Activated CD4-positive, alpha-beta memory T cell treated with anti-CD3 and anti-CD28 coated beads, Interleukin-2, amount 10 ng/mL, durations not matched to agents 7 days and 5 days (primary cell): ENCODE data around the gene DDX54. TPM values are rescaled to one million over a fixed set of nuclear protein-coding genes. Genes with fewer than 3 reads are reported as not detected.

Experiments
- CTCF ChIA-PET: fragments of 350-600 bp; sonication (Branson Sonifier 250); formaldehyde crosslinking; loops from one replicate; lab custom pipeline; 2021; ENCODE audit warnings: antibody characterized with exemption, inconsistent platforms; lab: Charles Lee
- POLR2A ChIA-PET: fragments of 350-600 bp; sonication (Branson Sonifier 250); formaldehyde crosslinking; loops from one replicate; lab custom pipeline; 2021; ENCODE audit warnings: antibody characterized with exemption; lab: Charles Lee
- DNase-seq: peaks from one replicate; pipeline ENCODE4 v3.0.0-alpha.2; 2020
- H3K27ac Mint-ChIP-seq: one replicate; pipeline ENCODE4 v1.8.0; 2021; ENCODE audit warnings: mild to moderate bottlenecking, mixed read lengths
- H3K27me3 Mint-ChIP-seq: one replicate; pipeline ENCODE4 v1.8.0; 2021; ENCODE audit warnings: mixed read lengths
- H3K36me3 Mint-ChIP-seq: one replicate; pipeline ENCODE4 v1.8.0; 2021; ENCODE audit warnings: low read depth, mixed read lengths
- H3K4me1 Mint-ChIP-seq: one replicate; pipeline ENCODE4 v1.8.0; 2021; ENCODE audit warnings: mixed read lengths
- H3K4me3 Mint-ChIP-seq: one replicate; pipeline ENCODE4 v1.8.0; 2021; ENCODE audit warnings: mild to moderate bottlenecking, mixed read lengths
- H3K9me3 Mint-ChIP-seq: one replicate; pipeline ENCODE4 v1.8.0; 2021; ENCODE audit warnings: mixed read lengths
- total RNA-seq, 2 experiments: library from RNA; stranded (reverse); gene quantifications; one replicate each; pipeline ENCODE4 v1.2.3, GENCODE V29; 2021

Gene DDX54
- 10 to 100 TPM; 55.6 to 57.6 TPM for total RNA-seq

DNA sequence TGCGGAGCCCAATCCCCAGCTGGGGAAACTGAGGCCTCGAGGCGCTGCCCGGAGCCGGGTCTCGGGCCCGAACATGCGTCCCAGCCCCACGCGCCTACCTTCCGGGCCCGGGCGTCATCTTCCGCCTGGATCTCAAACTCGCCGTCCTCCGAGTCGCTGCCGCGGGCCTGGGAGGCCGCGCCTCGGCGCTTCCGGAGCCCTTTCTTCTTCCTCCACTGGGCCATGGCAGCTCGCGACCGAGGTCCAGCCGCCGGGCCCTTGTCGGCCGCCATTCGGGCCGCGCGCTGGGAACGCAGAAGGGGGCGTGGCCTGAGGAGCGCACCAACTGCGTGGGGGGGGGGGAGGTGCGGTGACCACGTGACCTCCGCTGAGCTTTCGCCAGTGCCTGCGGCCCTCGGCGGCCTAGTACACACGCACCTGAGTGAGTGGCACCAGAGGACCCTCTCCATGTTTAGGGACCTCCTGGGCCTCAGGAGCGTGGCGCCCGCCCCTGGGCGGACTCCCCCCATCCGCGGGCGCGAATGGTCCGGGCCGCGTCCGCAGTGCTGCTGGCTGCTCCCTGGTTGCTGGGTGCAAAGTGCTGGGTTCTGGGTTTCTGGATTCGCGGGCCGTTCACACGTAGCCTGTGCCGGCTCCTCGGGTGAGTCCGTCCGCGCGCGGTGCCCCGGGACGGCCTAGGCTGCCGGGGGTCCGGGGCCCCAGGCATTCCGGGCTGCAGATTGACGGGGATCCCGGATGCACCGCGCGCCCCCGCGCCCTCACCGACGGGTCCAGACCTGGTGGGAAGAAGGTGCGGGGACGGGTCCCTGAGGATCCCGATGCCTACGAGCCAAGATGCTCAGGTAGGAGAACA lies at the start of gene DDX54, which contains the start of gene RITA1:
Gene DDX54, minus strand, starts transcription at position 299 of the 853 bp plus-strand sequence. Its CDS starts 27 bp downstream, at position 272.
Gene RITA1, plus strand, starts transcription at position 542 of the 853 bp plus-strand sequence. CDS start 1,026 bp downstream, outside the sequence.
- Mint-ChIP-seq H3K27ac (peak within 1 kb of the TSS; percentile 97), H3K36me3 (peaks cover 26% of the 10 kb centered on the region), H3K9me3 (no peaks in the 10 kb centered on the region), H3K27me3 (no peaks in the 10 kb centered on the region), H3K4me1 (peaks cover 26% of the 10 kb centered on the region), H3K4me3 (peak within 1 kb of the TSS; percentile 86)
- DNase-seq: peak; percentile 80
- ChIA-PET POLR2A (interaction anchor here (1.0 to 4.0 kb wide), 21 partner anchors 10 to 279 kb away, joined by 3 to 47 read pairs (median 4); partner anchors contain the start of genes OAS1, OAS2, OAS3 and TPCN1), CTCF (interaction anchor here (0.5 to 5.7 kb wide), 8 partner anchors 9 to 207 kb away, joined by 3 to 37 read pairs (median 3); partner anchors contain the start of gene OAS2)

DNA sequence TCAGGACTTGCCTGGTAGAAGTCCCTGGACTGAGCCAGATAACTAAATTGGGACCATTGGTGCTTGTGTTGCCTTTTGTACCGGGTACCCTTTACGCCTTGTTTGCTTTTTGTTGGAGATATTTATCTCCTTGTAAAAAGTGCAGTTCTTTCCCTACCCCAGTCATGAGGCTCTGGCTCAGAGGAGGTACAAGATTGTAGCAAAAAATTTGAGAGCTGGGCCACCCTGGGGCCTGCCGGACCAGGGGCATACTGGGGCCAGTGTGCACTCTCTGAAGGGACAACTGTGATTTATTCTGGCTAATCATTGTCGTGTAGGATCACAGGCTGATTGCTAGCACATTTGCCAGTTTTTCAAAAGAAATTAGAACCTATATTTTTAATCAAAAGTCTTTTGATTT lies 49.2 kb upstream of the DDX54 start:
- Mint-ChIP-seq H3K9me3 (no peaks in the 10 kb centered on the region), H3K4me1 (peaks cover 28% of the 10 kb centered on the region), H3K27ac (no peak overlapping the region), H3K27me3 (no peaks in the 10 kb centered on the region), H3K4me3 (no peak overlapping the region), H3K36me3 (peaks cover 26% of the 10 kb centered on the region)
- ChIA-PET POLR2A (no interaction called here), CTCF (no interaction called here)
- no peak for DNase-seq

DNA sequence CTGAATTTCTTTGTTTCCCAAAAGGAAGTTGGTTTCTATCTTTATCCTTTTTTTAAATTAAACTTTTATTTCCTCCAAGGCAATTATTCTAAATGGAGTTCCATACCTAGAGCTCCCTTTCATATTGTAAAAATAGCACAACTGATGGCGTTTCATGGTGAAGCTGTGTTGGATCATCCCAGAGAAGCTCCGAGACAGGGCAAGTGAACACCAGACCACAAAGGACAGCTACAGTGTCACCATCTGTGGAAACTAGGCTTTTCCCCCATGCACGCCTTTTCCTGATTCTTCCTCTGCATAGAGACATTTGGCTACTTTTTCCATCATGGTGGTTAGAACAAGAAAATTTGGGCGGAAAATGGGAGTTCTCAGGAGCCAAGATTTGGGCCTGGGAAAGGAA lies 48.7 kb upstream of the DDX54 start:
- Mint-ChIP-seq H3K27ac (no peak overlapping the region), H3K27me3 (no peaks in the 10 kb centered on the region), H3K4me3 (no peak overlapping the region), H3K4me1 (peaks cover 34% of the 10 kb centered on the region), H3K36me3 (peaks cover 26% of the 10 kb centered on the region), H3K9me3 (no peaks in the 10 kb centered on the region)
- no peak for DNase-seq
- ChIA-PET CTCF (no interaction called here), POLR2A (interaction anchor here (1.5 to 2.2 kb wide), 2 partner anchors 26 to 27 kb away, joined by 4 to 11 read pairs; no protein-coding TSS in a partner anchor)

- CTCF ChIA-PET: interaction anchor here (0.9 to 1.8 kb wide), 8 partner anchors 9 to 192 kb away, joined by 3 to 5 read pairs (median 4); no protein-coding TSS in a partner anchor
- DNase-seq: peak; percentile 54
- Mint-ChIP-seq H3K27ac (peak overlapping the region; percentile 42), H3K4me3 (peak overlapping the region; percentile 45), H3K4me1 (peaks cover 42% of the 10 kb centered on the region), H3K27me3 (no peaks in the 10 kb centered on the region), H3K9me3 (no peaks in the 10 kb centered on the region), H3K36me3 (peaks cover 29% of the 10 kb centered on the region)
- POLR2A ChIA-PET: interaction anchor here (1.2 to 4.1 kb wide), 4 partner anchors 11 to 48 kb away, joined by 4 to 30 read pairs (median 10); partner anchors contain the start of genes DDX54 and TPCN1
These were observed 47.7 kb upstream of the DDX54 start for GRCh38 chr12:113232840-113233585.

GRCh38 chr12:113232089-113232839 lies 47.0 kb upstream of the DDX54 start:
- POLR2A ChIA-PET: interaction anchor here (1.2 to 4.1 kb wide), 4 partner anchors 10 to 48 kb away, joined by 4 to 30 read pairs (median 10); partner anchors contain the start of genes DDX54 and TPCN1
- no peaks in the 10 kb centered on the region for H3K9me3 Mint-ChIP-seq
- H3K4me3 Mint-ChIP-seq: peak overlapping the region; percentile 12
- DNase-seq: no peak
- peaks cover 42% of the 10 kb centered on the region for H3K4me1 Mint-ChIP-seq
- no peaks in the 10 kb centered on the region for H3K27me3 Mint-ChIP-seq
- no peak overlapping the region for H3K27ac Mint-ChIP-seq
- peaks cover 33% of the 10 kb centered on the region for H3K36me3 Mint-ChIP-seq
- CTCF ChIA-PET: interaction anchor here (0.9 to 1.8 kb wide), 8 partner anchors 9 to 193 kb away, joined by 3 to 5 read pairs (median 4); no protein-coding TSS in a partner anchor

DNA sequence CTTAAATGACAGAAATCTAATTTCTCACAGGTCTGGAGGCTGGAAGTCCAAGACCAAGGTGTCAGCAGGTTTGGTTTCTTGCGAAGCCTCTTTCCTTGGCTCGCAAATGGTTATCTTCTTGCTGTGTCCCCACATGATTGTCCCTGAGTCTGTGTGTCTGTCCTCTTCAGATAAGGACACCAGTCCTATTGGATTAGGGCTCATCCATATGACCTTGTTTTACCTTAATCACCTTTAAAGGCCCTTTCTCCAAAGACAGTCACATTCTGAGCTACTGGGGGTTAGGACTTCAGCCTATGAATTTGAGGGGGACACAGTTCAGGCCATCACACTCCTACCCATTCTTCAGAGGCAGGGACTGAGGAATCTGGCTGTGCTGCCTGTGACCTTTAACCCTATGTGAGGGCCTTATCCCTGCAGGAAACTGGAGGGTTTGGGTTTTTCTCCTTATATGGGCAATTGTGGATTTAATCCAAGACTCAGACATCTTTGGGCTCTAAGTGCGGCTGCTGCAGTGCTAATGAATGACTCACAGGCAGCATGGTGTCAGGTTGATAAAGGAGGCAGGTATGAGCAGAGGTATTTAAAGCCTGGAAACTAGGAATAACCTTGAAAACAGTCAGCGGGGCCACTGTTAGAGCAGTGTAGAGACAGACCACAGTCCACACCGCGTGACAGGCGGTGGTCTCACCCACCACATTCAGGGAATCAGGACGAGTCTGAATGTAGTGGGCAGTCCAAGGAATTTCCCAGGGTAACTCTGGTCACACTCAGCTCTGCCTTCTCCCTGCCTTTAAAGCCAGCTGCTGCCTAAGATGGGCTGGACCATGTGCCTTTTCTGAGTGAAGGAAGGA lies 46.2 kb upstream of the DDX54 start:
- H3K36me3 Mint-ChIP-seq: peaks cover 33% of the 10 kb centered on the region
- no peak overlapping the region for H3K4me3 Mint-ChIP-seq
- CTCF ChIA-PET: interaction anchor here (1.1 to 1.8 kb wide), 2 partner anchors 57 to 194 kb away, joined by 4 to 5 read pairs; no protein-coding TSS in a partner anchor
- DNase-seq: no peak
- no peak overlapping the region for H3K27ac Mint-ChIP-seq
- peaks cover 45% of the 10 kb centered on the region for H3K4me1 Mint-ChIP-seq
- POLR2A ChIA-PET: interaction anchor here (1.4 to 4.1 kb wide), 4 partner anchors 9 to 46 kb away, joined by 4 to 30 read pairs (median 8); partner anchors contain the start of genes DDX54, RITA1 and TPCN1
- no peaks in the 10 kb centered on the region for H3K9me3 Mint-ChIP-seq
- no peaks in the 10 kb centered on the region for H3K27me3 Mint-ChIP-seq

- Mint-ChIP-seq H3K36me3 (peaks cover 33% of the 10 kb centered on the region), H3K4me1 (peaks cover 45% of the 10 kb centered on the region), H3K9me3 (no peaks in the 10 kb centered on the region), H3K4me3 (no peak overlapping the region), H3K27ac (peak overlapping the region; percentile 81), H3K27me3 (no peaks in the 10 kb centered on the region)
- ChIA-PET POLR2A (interaction anchor here (1.2 to 4.1 kb wide), 5 partner anchors 8 to 45 kb away, joined by 3 to 30 read pairs (median 4); partner anchors contain the start of genes DDX54, RITA1 and TPCN1), CTCF (interaction anchor here (0.8 to 1.3 kb wide), 2 partner anchors 10 to 56 kb away, joined by 3 to 4 read pairs; partner anchors contain the start of gene TPCN1)
- DNase-seq: no peak
These were observed 45.3 kb upstream of the DDX54 start for GRCh38 chr12:113230315-113231234.

GRCh38 chr12:113228394-113229028 lies 43.2 kb upstream of the DDX54 start:
- no peak for DNase-seq
- POLR2A ChIA-PET: no interaction called here

DNA sequence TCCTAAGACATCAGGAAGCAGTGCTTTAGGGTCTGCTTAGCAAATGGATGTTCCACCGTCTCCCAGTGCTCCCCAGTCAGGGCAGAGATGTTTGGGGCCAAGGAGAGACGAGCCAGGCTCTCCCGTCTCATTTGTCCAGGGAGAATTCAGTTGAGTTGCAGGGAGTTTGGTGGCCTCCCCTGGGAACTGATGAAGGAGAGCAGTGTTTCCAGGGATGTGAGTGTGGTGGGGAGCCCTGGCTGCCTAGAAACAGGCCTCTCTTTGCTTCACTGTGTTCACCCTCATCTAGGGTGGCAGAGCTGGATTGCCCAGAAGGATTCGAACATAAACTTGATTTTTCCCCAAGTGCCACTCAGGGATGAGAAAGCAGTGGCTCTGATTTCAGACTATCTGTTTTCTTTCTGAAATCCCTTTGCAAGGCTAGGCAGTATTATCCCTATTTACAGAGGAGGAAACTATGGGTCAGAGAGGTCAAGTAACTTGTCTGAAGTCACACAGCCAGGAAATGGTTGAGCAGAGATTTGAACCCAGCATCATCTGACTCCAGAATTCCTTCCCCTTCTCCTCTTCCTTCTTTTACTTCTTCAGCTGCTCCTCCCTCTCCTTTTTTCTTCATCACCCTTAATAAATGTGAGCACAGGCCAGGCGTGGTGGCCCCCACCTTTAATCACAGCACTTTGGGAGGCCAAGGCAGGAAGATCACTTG lies 42.6 kb upstream of the DDX54 start:
- ChIA-PET POLR2A (no interaction called here), CTCF (no interaction called here)
- H3K27ac Mint-ChIP-seq: no peak overlapping the region
- no peak overlapping the region for H3K4me3 Mint-ChIP-seq
- H3K36me3 Mint-ChIP-seq: peaks cover 26% of the 10 kb centered on the region
- H3K27me3 Mint-ChIP-seq: no peaks in the 10 kb centered on the region
- H3K4me1 Mint-ChIP-seq: peaks cover 48% of the 10 kb centered on the region
- no peaks in the 10 kb centered on the region for H3K9me3 Mint-ChIP-seq
- DNase-seq: no peak

More at GRCh38 chr12:113228394-113229028, 43.2 kb upstream of the DDX54 start:
- Mint-ChIP-seq H3K4me1 (peaks cover 48% of the 10 kb centered on the region), H3K36me3 (peaks cover 29% of the 10 kb centered on the region), H3K9me3 (no peaks in the 10 kb centered on the region), H3K27ac (no peak overlapping the region), H3K27me3 (no peaks in the 10 kb centered on the region), H3K4me3 (no peak overlapping the region)
- CTCF ChIA-PET: no interaction called here
